GM21390 (cell line): ENCODE results near the gene PXN.
"Not testable (repeated sequence)": the region's sequence is repeated elsewhere in the genome, so short reads cannot be mapped to it uniquely, and the experiment has no call there.

Source experiments
- ATAC-seq: cut with Tn5 transposase; IDR thresholded peaks from one replicate; pipeline ENCODE4 v1.9.1; 2021; ENCODE audit not compliant: unreplicated experiment

The PXN gene

DNA sequence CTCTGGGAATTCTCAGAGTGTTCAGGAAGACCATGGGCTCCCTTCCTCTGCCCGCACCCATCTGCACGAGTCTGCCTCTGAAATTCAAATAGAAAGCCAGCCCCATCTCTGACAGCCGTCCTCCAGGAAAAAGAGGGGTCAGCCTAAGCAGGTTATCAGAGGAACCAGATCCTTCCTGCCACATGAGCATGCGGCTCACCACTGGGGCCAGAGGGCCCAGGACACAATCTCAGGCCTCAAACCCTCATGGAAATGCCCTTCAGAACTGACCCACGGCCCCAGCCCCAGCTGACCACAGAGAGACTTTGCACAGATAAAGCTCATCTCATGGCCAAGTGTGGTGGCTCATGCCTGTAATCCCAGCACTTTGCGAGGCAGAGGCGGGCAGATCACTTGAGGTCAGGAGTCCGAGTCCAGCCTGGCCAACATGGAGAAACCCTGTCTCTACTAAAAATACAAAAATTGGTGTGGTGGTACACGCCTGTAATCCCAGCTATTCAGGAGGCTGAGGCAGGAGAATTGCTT, 23.2 kb downstream of the PXN start:
- no peak for ATAC-seq

DNA sequence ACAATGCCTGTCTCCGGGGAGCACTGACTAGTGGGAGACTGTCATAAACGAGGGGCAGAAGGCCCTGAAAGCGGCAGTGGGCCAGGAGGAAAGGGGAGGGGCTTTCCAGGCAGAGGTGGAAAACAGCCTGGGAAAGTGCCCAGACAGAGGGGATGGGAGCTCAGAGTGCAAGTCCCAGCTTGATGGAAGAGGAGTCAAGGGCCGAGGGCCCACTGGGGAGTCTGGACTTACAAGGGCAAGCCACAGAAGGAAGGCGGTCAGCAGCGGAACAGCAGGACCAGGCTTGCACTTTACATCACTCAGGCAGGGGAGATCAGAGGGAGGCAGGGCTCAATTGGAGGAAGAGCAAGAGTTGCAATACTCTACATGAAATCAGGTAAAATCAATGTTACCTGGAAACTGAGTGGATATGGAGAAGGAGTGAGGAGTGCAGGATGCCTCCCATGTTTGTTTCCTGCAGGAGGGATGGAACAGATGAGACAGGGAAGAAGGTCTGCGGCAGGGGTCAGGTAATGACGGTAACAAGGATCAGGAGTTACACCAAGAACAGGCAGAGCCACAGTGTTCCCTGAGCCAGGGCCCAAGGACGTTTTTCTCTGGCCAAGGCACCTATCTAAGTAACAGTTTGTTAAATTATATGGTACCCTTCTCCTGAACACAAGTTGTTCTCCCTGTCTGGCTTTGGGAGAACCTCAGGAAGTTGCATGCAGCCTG, 23.8 kb downstream of the PXN start:
- no peak for ATAC-seq

DNA sequence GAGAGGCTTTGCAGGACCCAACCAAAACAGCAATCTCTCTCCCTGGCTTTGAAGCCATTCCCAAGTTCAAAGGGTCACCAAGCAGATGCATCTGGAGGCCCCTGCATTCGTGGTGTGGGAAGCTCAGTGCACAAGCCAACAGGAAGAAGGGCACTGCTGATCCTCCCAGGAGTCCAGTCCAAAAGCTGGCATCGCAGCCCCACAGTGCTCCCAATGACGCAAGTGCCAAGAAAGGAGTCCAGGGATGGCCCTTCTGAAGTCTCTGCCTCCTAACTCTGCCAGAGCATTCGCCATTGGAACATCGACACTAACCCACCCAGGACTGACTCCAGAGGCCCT, 25.1 kb downstream of the PXN start:
- no peak for ATAC-seq

DNA sequence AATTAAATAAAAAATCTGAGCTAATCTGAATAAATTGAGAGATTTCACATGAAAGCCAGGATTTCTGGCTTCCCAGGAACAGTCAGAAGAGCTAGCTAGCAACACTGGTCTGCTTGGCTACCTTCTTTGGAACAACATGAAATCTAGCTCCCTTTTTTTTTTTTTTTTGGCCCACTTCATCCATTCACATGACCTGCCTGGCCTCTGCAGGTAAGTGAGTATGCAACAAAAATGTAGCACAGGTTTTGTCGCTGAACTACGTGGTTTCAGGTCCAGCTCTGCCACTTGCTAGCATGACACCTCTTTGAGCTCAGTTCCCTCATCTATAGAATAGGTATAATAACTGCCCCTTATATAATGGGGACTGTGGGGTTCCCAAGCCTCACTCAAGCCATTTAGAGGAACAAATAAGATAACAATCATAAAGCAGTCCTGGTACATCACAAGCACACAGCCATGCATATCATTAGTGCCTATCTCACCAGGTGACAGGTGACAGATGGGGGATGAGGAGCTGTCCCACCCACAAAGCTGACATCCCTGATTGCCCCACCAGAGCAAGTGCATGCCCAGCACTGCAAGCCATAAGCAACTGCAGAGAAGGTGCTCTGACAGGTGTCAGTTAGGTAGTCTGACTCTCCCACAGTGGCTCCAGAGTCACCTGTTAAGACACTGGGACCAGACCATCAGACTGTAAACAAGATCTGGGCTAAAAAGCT, 25.6 kb downstream of the PXN start:
- no peak for ATAC-seq

DNA sequence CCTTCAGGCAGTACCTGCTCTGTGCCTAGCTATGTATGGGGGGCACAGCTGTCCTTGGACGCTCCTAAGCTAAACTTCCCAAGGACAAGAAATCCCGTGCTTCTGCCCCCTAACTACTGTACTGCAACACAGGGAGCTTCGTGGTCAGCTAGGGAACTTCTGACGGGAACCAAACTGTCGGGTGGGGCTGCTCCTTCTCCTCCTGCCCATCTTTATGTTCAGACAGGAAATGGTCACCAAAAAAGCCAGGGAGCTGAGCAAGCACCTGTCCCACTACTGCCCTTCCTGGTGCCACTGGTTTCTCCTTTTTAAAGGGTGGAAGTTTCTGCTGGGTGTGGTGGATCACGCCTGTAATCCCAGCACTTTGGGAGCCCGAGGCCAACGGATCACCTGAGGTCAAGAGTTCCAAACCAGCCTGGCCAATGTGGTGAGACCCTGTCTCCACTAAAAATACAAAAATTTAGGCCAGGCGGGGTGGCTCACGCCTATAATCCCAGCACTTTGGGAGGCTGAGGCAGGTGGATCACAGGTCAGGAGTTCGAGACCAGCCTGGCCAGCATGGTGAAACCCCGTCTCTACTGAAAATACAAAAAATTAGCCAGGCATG, 26.6 kb downstream of the PXN start:
- ATAC-seq: no peak

DNA sequence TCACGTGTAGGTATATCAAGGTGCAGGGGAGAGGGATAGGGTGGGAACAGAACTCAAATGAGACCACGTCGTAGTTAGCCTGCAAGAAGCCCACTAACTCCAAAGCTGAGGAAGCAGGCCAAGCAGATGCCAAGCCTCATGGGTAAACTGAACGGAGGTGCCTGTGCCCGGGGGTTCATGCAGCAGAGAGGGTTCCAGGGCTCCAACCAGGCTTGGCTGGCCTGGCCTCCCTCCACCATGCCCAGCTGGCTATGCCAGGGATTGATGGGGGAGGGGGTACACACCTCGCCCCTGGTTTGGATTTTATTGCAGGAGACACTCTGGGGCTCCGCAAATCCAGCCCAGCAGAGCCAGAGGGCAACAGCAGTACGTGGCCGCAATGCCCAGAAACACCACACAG, 27.3 kb downstream of the PXN start:
- no peak for ATAC-seq

DNA sequence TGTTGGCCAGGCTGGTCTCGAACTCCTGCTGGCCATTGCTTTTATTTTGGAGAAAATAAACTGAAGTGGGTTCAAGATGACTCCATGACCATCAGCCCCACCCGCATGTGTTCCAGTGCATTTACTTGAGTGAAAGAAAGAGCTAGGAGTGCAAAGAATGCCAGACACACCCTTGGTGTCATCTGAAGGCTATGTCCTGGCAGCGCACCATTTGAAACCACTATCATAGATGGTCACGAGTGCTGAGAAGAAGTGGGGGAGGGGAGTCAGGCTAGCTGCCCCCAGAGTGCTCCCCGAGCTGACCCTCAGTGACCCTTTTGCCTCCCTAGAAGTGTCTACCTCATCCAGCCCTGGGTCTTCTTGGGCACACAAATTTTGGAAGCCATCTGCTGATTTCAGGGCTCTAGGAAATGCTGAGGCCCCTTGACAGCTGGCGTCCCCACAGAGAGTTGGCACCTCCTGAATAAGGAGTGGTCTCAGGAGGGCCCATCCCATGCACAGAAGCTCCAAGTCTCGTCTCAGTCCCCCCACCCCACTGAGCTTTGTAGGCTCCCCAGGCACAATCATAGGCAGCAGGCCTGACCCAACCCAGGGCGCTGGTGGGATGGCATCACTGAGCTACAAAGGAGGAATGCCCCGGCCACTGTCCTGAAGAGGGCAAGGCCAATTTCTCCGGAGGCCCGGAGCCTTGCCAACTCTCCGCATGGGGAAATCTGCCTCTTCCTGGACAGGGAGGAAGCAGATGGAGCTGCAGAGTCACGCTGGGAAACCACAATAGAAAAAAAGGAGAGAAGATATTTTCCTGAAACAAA, 28.0 kb downstream of the PXN start:
- ATAC-seq: no peak

DNA sequence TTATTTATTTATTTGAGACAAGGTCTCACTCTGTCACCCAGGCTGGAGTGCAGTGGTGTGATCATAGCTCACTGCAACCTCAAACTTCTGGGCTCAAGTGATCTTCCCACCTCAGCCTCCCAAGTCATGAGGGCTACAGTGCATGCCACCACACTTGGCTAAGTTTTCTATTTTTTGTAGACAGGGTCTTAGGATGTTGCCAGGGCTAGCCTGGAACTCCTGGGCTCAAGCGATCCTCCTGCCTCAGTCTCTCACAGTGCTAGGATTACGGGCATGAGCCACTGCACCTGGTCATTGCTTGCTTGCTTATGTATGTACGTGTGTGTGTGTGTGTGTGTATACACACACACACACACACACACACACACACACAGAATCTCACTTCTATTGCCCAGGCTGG, 28.7 kb downstream of the PXN start:
- not testable (repeated sequence) for ATAC-seq

DNA sequence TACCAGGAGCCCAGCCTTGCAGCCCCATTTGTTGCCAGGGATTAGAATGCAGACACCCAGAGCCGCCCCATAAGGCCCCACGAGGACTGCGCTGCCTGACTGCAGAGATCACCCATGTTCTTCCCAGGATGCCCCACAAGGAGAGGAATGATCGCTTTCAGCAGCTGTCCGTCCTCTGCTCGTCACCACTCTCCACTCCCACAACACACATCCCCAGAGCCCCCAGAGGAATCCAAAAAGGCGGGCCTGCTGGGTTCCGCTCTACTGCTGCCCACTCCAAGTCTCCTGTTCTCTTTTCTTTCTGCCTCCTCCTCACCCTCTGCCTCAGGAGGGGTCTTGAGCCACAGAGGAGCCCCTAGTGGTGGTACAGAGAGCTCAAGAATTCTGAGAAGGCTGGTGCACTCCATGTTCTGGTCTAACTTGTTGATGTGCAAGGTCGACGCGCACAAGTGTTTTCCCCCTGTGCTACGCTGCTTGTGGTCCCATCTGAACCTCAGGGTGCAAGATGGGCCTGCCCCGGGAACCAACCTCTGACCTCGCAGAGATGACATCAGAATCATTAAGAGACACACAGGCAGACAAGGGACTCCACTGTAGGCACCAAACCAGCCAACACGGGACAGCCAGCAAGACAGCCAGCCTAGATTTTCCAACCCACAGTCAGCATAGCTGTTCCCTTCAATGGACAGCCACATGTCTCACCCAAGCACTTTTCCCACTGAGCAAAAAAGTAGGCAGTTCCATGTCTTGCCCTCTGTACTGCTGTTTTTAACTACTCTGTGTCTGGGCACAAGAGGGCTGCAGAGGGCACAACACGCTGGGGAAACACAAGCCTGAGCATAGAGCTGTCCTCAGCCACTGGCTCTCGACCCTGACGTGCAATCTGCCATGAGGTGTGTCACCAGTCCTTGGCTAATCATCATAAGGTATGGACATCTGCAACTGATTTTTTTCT, 29.9 kb downstream of the PXN start:
- ATAC-seq: no peak

DNA sequence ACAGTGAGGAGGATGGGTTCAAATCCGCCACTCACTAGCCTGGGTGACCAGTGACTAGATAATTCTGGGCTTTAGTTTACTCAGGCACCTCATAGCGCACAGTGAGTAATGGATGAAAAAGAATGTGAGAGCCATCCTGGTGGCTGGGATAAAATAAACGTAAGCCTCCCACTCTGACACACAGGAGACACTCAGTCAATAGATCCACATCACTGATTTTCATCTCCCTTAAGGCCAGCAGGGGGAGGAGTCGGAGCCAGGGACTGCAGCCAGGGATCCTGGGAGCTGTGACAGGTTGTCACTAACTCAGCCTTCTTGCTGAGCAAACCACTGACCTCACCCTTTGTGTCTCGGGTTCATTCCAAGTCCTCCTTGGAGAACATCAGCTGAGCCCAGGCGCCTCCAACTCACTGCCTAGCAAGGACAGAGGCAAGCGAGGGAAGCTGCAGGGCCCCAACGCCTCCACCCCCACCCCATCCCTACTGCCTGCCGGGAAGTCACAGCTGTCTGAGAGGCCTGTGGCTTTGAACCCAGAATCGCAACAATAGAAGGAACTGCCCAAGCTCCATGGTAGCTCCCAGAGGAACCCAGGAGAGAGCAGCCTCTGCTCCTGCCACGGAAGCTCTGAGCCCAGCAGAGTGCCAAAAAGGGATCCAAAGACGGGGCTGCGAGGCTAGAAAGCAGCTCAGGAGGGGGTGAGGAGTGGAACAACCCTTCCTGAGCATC, 30.7 kb downstream of the PXN start:
- ATAC-seq: no peak

DNA sequence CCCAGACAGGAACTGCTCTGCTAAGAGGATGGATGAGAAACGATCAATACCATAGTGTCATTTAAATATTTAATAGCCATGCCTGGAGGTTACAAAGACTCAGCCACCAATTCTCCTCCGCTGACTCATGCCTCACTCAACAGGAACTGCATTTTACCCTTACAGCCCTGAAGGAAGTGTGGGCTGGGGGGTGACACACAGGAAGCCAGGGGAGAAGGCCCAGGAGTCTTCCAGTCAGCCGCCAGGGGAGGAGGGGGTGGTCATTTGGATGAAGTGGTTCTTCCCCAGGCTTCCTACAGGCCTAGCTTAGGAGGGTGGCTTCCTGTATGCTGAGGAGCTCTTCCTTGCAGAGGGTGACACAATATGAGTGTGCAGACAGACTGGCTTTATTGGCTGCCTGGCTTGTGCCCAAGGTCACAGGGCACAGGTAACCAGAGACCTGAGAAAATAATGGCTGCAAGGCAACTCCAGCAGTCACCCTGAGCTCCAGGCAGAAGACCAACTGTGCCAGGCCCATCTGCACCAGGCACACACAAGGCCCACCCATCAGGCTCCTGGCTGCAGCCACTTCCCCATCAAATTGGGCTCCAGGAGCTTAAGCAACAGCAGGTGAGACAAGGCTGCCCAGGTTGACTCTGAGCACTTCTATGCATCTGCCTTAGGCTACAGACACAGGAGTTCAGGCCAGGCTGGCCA, 34.1 kb downstream of the PXN start:
- no peak for ATAC-seq

DNA sequence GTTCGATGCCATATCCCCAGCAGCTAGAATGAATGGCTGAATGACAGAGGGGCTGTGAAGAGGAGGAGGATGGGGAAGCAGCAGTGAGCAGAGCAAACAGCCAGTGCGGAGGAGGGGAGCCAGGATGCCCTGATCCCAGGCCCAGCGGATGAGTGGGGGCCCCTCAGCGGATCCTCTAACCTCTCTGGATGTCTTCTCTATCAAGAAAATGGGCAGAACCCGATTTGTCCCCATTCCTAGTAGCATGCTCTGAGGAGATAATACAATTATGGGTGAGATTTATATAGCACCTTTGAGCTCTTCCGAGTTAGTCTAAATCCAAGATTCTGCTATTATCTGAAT, 34.6 kb downstream of the PXN start:
- ATAC-seq: no peak

DNA sequence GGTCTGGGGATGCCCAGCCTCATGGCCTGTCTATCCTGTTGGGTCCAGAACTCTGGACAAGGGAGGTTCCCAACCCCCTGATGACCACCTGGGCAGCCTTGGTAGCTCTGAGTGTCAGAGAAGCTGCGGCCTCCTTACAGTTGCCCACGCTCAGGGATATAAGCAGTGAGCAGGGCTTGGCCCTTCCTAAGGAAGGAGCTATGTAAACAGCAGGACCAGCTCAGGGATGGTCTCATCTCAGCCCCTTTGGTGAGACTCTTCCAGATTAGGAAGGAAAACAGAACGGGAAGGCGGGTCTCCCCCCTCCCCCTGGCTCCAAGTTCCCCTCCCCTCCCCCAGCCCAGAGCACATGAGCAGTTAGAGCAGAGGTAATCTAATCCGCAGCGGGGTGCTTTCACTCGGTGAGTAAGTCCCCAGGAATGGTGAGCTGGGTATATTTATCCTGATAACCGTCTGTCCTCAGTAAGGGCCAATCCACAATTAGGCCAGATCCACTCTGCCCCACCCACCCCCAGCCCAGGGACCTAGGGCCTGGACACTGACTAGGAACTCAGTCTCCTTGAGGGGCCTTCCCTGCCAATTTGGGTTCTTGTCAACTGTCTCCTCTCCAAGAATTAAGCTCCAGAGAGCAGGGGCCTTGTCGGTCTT, 35.1 kb downstream of the PXN start:
- no peak for ATAC-seq

DNA sequence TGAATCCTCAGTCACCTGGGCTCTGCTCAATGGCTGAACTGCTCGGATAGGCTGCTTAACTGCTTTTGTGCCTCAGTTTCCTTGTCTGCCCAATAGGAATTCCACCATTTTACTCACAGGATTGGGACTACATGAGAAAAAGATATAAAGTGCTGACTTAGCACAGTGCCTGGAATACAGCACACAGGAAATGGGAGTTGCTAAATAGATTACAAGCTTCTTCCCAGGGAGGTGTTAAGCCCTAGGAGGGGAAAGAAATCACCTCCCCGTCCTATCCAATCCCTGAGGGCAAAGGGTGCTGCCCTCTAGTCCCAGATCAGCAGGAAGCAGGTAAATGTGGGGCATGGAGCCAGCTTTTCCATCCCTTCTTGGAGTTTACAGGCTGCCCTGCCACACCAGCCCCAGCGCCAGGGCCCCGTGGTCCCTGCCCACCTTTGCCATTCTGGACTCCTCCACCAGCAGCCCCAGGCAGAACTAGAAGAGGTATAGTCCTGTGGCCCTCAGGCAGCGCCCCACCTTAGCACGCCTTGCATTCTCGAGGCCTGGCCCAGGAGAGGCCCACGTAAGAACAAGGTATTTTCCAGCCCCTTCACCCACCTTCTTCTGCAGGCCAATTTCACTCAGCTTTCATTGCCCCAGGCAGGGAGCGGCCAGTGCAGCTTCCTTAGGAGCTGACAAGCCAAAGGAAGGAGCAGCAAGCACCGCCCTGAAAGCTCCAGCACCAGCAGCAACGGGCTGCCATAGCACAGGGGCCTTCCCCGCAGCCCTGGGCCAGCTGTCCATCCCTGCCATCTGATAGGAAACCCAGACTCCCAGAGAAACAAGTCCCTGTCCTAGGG, 35.8 kb downstream of the PXN start:
- ATAC-seq: no peak

DNA sequence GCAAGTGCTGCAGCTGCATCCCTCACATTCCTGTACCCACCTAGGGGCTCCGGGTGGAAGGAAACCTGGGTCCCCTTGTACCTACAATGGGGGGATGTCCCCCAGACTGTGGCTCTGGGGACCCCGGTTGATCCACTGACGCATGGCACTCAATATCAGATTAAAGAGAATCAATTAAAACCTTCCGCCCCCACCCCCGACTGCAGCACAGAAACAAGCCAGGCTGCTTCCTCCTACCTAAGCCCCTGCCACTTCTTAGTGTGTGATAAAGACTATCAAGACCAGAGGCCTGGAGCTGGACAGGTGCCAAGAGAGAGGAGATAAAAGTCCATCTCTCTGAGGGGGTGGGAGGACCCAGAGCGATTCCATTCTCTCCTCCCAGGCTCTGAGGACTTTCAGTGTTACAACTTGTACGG, 36.5 kb downstream of the PXN start:
- no peak for ATAC-seq

DNA sequence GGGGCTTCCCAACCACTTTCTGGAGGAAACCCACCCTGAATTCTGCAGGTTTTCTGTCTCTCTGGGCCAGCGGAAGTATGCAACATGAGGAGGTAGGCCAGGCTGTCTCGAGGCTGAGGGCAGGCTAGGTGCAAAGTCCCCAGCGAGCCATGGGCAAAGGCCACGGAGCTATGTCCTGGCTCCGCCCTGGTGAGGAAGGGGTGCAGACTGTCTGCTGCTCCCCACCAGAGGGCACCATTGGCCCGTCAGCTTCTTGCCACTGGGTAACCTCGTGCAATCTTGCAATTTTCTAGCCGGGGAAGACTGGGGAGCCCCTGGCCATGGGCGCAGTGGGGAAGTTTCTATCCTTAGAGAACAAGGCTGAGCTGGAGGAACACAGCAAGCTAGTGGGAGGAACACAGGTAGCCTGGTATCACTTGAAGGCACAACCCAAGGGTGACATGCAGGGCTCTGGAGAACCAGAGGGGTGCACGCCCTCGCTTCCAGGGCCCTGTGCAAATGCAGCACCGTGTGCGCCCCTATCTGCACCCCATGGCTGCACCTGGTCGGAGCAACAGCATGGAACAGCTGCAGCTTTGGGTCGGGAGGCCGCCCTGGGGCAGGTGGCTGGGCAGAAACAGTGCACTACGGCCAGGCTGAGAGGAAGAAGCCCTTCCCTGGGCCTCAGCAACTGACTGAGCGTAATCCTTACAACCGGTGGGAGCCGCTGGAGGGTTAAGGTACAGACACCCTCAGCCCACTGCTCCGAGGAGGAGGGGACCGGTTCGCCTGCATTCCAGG, 37.0 kb downstream of the PXN start:
- ATAC-seq: no peak

DNA sequence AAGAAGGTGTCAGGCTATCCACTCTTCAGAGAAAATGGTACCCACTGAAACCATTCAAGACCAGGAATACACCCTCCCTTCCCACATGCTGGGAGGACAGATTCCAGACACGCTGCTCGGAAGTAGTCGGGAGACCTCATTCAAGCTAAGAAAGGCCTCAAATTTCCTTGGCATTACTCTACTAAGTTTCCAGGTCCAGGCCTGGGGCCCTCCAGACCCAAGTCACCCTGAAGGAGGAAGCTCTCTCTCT, 37.6 kb downstream of the PXN start:
- ATAC-seq: no peak
